HEK293 (cell line): ENCODE measurements around the gene VAMP7.
A peak's percentile ranks its signal among the peaks of the same experiment; 100 is the strongest.

Experiments used
- KLF1 ChIP-seq: fragments of 450-650 bp; formaldehyde crosslinking; IDR thresholded peaks from 2 replicates; pipeline ENCODE4 v1.5.1; 2016; ENCODE audit warnings: missing biosample characterization, missing genetic modification characterization
- KLF16 ChIP-seq: fragments of 450-650 bp; formaldehyde crosslinking; IDR thresholded peaks from 2 replicates; pipeline ENCODE4 v1.5.1; 2017; ENCODE audit warnings: missing biosample characterization, missing genetic modification characterization
- MEIS1 ChIP-seq: sonication (generic); formaldehyde crosslinking; IDR thresholded peaks from 2 replicates; pipeline ENCODE4 v1.8.1; 2022; ENCODE audit warnings: missing genetic modification reagents, mild to moderate bottlenecking, borderline replicate concordance
- ZBTB17 ChIP-seq: fragments of 450-650 bp; formaldehyde crosslinking; IDR thresholded peaks from 2 replicates; pipeline ENCODE4 v1.5.1; 2016; ENCODE audit warnings: missing biosample characterization, missing genetic modification characterization
- ZFP37 ChIP-seq: fragments of 450-650 bp; formaldehyde crosslinking; IDR thresholded peaks from 2 replicates; pipeline ENCODE4 v1.5.1; 2016; ENCODE audit warnings: missing biosample characterization, missing genetic modification characterization
- ZIC2 ChIP-seq: fragments of 450-650 bp; formaldehyde crosslinking; IDR thresholded peaks from 2 replicates; pipeline ENCODE4 v1.5.1; 2016; ENCODE audit warnings: missing biosample characterization, missing genetic modification characterization
- ZNF2 ChIP-seq: fragments of 450-650 bp; formaldehyde crosslinking; IDR thresholded peaks from 2 replicates; pipeline ENCODE4 v1.5.1; 2016; ENCODE audit warnings: missing biosample characterization, missing genetic modification characterization
- ZNF48 ChIP-seq: fragments of 450-650 bp; formaldehyde crosslinking; IDR thresholded peaks from 2 replicates; pipeline ENCODE4 v1.5.1; 2016; ENCODE audit warnings: missing biosample characterization, missing genetic modification characterization
- ZNF501 ChIP-seq: fragments of 450-650 bp; formaldehyde crosslinking; IDR thresholded peaks from 2 replicates; pipeline ENCODE4 v1.5.1; 2016; ENCODE audit warnings: missing biosample characterization, missing genetic modification characterization
- ZNF610 ChIP-seq: fragments of 450-650 bp; formaldehyde crosslinking; IDR thresholded peaks from 2 replicates; pipeline ENCODE4 v1.5.1; 2016; ENCODE audit warnings: missing biosample characterization, missing genetic modification characterization, borderline replicate concordance
- ZNF776 ChIP-seq: fragments of 450-650 bp; formaldehyde crosslinking; IDR thresholded peaks from 2 replicates; pipeline ENCODE4 v1.5.0; 2017; ENCODE audit warnings: missing biosample characterization, missing genetic modification characterization, borderline replicate concordance
- ZNF791 ChIP-seq: fragments of 450-650 bp; formaldehyde crosslinking; IDR thresholded peaks from 2 replicates; pipeline ENCODE4 v1.5.1; 2016; ENCODE audit warnings: missing biosample characterization, missing genetic modification characterization
- TF ChIP-seq, protein P1 (sequence below): fragments of 450-650 bp; formaldehyde crosslinking; IDR thresholded peaks from 2 replicates; pipeline ENCODE4 v1.5.1; 2017; ENCODE audit warnings: missing biosample characterization, missing genetic modification characterization
- TF ChIP-seq, protein P2 (sequence below): fragments of 450-650 bp; formaldehyde crosslinking; IDR thresholded peaks from 2 replicates; pipeline ENCODE4 v1.5.1; 2016; ENCODE audit warnings: missing biosample characterization, missing genetic modification characterization, borderline replicate concordance
- TF ChIP-seq, protein P3 (sequence below): fragments of 450-650 bp; formaldehyde crosslinking; IDR thresholded peaks from 2 replicates; pipeline ENCODE4 v1.5.1; 2016; ENCODE audit warnings: missing biosample characterization, missing genetic modification characterization
- TF ChIP-seq, protein P4 (sequence below): fragments of 450-650 bp; formaldehyde crosslinking; IDR thresholded peaks from 2 replicates; pipeline ENCODE4 v1.5.1; 2016; ENCODE audit warnings: missing biosample characterization, missing genetic modification characterization
- TF ChIP-seq, protein P5 (sequence below): fragments of 450-650 bp; formaldehyde crosslinking; IDR thresholded peaks from 2 replicates; pipeline ENCODE4 v1.5.1; 2016; ENCODE audit warnings: missing biosample characterization, missing genetic modification characterization
- TF ChIP-seq, protein P6 (sequence below): fragments of 450-650 bp; formaldehyde crosslinking; IDR thresholded peaks from 2 replicates; pipeline ENCODE4 v1.5.1; 2017; ENCODE audit warnings: missing biosample characterization, missing genetic modification characterization
- TF ChIP-seq, protein P7 (sequence below): fragments of 450-650 bp; formaldehyde crosslinking; IDR thresholded peaks from 2 replicates; pipeline ENCODE4 v1.5.1; 2016; ENCODE audit warnings: missing biosample characterization, missing genetic modification characterization, low read depth

VAMP7 gene

DNA sequence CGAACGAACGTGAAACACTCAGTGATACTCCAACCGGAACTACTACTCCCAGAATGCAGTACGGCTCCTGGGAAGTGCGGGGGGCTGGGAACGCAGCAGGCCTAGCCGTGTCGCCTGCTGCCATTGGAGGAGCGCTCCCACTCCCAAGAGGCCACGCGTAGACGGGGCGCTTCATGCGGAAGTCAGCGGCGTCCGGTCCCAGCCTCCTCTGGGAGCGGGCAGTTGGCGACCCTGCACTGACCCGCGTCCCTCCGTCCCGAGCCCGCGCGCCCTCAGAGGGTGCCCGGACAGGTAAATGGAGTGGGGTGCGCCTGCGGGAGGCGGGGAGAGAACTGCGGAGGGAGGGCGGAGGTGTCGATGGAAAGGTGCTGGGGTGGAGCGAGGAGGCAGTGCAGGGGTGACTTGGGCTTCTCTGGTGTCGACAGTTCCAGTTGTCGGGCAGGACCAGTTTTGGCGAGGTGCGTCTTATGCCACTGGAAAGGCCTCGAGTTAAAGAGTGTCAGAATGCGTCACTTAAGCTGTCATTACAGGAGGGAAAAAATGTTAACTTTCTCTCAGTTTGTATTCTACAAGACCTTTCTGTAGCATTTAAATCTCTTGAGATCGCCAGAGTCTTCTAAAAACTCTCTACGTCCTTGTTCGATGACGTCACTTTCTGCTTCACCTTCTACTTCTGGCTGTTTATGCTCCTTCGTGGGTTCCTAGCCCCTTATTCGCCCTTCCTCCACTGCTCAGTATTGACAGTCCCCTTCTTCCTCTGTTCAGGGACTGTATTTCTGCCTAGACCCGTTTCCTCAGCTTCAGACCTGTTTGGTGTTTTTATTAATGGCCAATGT is at the start of gene VAMP7 (continued):
- TF ChIP-seq, protein P1, sequence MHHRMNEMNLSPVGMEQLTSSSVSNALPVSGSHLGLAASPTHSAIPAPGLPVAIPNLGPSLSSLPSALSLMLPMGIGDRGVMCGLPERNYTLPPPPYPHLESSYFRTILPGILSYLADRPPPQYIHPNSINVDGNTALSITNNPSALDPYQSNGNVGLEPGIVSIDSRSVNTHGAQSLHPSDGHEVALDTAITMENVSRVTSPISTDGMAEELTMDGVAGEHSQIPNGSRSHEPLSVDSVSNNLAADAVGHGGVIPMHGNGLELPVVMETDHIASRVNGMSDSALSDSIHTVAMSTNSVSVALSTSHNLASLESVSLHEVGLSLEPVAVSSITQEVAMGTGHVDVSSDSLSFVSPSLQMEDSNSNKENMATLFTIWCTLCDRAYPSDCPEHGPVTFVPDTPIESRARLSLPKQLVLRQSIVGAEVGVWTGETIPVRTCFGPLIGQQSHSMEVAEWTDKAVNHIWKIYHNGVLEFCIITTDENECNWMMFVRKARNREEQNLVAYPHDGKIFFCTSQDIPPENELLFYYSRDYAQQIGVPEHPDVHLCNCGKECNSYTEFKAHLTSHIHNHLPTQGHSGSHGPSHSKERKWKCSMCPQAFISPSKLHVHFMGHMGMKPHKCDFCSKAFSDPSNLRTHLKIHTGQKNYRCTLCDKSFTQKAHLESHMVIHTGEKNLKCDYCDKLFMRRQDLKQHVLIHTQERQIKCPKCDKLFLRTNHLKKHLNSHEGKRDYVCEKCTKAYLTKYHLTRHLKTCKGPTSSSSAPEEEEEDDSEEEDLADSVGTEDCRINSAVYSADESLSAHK (tag by site-specific recombination): no peak
- TF ChIP-seq ZNF791 (tag by site-specific recombination) (no peak), ZBTB17 (tag by site-specific recombination) (peak; percentile 97), ZIC2 (tag by site-specific recombination) (peak; percentile 75), ZNF2 (tag by site-specific recombination) (peak; percentile 72; the same call in 1 of the 2 replicates), ZFP37 (tag by site-specific recombination) (peak; percentile 71; the same call in 1 of the 2 replicates), ZNF610 (tag by site-specific recombination) (peak; percentile 14; the same call in 1 of the 2 replicates), KLF1 (tag by site-specific recombination) (peak; percentile 28; the same call in 1 of the 2 replicates), ZNF501 (tag by site-specific recombination) (peak; percentile 60; the same call in 1 of the 2 replicates), KLF16 (tag by site-specific recombination) (no peak), ZNF48 (tag by site-specific recombination) (no peak), ZNF776 (tag by site-specific recombination) (no peak), MEIS1 (no peak)
- TF ChIP-seq, protein P2, sequence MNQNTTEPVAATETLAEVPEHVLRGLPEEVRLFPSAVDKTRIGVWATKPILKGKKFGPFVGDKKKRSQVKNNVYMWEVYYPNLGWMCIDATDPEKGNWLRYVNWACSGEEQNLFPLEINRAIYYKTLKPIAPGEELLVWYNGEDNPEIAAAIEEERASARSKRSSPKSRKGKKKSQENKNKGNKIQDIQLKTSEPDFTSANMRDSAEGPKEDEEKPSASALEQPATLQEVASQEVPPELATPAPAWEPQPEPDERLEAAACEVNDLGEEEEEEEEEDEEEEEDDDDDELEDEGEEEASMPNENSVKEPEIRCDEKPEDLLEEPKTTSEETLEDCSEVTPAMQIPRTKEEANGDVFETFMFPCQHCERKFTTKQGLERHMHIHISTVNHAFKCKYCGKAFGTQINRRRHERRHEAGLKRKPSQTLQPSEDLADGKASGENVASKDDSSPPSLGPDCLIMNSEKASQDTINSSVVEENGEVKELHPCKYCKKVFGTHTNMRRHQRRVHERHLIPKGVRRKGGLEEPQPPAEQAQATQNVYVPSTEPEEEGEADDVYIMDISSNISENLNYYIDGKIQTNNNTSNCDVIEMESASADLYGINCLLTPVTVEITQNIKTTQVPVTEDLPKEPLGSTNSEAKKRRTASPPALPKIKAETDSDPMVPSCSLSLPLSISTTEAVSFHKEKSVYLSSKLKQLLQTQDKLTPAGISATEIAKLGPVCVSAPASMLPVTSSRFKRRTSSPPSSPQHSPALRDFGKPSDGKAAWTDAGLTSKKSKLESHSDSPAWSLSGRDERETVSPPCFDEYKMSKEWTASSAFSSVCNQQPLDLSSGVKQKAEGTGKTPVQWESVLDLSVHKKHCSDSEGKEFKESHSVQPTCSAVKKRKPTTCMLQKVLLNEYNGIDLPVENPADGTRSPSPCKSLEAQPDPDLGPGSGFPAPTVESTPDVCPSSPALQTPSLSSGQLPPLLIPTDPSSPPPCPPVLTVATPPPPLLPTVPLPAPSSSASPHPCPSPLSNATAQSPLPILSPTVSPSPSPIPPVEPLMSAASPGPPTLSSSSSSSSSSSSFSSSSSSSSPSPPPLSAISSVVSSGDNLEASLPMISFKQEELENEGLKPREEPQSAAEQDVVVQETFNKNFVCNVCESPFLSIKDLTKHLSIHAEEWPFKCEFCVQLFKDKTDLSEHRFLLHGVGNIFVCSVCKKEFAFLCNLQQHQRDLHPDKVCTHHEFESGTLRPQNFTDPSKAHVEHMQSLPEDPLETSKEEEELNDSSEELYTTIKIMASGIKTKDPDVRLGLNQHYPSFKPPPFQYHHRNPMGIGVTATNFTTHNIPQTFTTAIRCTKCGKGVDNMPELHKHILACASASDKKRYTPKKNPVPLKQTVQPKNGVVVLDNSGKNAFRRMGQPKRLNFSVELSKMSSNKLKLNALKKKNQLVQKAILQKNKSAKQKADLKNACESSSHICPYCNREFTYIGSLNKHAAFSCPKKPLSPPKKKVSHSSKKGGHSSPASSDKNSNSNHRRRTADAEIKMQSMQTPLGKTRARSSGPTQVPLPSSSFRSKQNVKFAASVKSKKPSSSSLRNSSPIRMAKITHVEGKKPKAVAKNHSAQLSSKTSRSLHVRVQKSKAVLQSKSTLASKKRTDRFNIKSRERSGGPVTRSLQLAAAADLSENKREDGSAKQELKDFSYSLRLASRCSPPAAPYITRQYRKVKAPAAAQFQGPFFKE (tag by site-specific recombination): no peak
- TF ChIP-seq, protein P3, sequence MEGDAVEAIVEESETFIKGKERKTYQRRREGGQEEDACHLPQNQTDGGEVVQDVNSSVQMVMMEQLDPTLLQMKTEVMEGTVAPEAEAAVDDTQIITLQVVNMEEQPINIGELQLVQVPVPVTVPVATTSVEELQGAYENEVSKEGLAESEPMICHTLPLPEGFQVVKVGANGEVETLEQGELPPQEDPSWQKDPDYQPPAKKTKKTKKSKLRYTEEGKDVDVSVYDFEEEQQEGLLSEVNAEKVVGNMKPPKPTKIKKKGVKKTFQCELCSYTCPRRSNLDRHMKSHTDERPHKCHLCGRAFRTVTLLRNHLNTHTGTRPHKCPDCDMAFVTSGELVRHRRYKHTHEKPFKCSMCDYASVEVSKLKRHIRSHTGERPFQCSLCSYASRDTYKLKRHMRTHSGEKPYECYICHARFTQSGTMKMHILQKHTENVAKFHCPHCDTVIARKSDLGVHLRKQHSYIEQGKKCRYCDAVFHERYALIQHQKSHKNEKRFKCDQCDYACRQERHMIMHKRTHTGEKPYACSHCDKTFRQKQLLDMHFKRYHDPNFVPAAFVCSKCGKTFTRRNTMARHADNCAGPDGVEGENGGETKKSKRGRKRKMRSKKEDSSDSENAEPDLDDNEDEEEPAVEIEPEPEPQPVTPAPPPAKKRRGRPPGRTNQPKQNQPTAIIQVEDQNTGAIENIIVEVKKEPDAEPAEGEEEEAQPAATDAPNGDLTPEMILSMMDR: 0 out of 2 replicates have a peak, but pooled peaks have one; percentile 30
- TF ChIP-seq, protein P4, sequence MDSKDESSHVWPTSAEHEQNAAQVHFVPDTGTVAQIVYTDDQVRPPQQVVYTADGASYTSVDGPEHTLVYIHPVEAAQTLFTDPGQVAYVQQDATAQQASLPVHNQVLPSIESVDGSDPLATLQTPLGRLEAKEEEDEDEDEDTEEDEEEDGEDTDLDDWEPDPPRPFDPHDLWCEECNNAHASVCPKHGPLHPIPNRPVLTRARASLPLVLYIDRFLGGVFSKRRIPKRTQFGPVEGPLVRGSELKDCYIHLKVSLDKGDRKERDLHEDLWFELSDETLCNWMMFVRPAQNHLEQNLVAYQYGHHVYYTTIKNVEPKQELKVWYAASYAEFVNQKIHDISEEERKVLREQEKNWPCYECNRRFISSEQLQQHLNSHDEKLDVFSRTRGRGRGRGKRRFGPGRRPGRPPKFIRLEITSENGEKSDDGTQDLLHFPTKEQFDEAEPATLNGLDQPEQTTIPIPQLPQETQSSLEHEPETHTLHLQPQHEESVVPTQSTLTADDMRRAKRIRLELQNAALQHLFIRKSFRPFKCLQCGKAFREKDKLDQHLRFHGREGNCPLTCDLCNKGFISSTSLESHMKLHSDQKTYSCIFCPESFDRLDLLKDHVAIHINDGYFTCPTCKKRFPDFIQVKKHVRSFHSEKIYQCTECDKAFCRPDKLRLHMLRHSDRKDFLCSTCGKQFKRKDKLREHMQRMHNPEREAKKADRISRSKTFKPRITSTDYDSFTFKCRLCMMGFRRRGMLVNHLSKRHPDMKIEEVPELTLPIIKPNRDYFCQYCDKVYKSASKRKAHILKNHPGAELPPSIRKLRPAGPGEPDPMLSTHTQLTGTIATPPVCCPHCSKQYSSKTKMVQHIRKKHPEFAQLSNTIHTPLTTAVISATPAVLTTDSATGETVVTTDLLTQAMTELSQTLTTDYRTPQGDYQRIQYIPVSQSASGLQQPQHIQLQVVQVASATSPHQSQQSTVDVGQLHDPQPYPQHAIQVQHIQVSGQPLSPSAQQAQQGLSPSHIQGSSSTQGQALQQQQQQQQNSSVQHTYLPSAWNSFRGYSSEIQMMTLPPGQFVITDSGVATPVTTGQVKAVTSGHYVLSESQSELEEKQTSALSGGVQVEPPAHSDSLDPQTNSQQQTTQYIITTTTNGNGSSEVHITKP (tag by site-specific recombination): peak; percentile 62
- TF ChIP-seq, protein P5, sequence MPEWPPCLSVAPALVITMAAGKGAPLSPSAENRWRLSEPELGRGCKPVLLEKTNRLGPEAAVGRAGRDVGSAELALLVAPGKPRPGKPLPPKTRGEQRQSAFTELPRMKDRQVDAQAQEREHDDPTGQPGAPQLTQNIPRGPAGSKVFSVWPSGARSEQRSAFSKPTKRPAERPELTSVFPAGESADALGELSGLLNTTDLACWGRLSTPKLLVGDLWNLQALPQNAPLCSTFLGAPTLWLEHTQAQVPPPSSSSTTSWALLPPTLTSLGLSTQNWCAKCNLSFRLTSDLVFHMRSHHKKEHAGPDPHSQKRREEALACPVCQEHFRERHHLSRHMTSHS (tag by site-specific recombination): no peak
- TF ChIP-seq, protein P6, sequence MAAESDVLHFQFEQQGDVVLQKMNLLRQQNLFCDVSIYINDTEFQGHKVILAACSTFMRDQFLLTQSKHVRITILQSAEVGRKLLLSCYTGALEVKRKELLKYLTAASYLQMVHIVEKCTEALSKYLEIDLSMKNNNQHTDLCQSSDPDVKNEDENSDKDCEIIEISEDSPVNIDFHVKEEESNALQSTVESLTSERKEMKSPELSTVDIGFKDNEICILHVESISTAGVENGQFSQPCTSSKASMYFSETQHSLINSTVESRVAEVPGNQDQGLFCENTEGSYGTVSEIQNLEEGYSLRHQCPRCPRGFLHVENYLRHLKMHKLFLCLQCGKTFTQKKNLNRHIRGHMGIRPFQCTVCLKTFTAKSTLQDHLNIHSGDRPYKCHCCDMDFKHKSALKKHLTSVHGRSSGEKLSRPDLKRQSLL (tag by site-specific recombination): no peak
- TF ChIP-seq, protein P7, sequence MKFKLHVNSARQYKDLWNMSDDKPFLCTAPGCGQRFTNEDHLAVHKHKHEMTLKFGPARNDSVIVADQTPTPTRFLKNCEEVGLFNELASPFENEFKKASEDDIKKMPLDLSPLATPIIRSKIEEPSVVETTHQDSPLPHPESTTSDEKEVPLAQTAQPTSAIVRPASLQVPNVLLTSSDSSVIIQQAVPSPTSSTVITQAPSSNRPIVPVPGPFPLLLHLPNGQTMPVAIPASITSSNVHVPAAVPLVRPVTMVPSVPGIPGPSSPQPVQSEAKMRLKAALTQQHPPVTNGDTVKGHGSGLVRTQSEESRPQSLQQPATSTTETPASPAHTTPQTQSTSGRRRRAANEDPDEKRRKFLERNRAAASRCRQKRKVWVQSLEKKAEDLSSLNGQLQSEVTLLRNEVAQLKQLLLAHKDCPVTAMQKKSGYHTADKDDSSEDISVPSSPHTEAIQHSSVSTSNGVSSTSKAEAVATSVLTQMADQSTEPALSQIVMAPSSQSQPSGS (tag by site-specific recombination): peak; percentile 97
